Spleen (tissue), 11 donors: Measurements from ENCODE around the gene HINFP. TPM values are rescaled to one million over a fixed set of nuclear protein-coding genes. Genes with fewer than 3 reads are reported as not detected.

ENCODE experiments used
- DNase-seq: peaks from one replicate; pipeline ENCODE4 v3.0.0-alpha.2; 2020
- H3K27ac ChIP-seq, 8 donors: fragments of 200-600 bp; sonication (generic) in 7 of 8; 1 replicate in 4 of 8; 2 replicates in 4 of 8; pipeline versions ENCODE4 v1.5.0 to v1.8.0; 2016 to 2021; ENCODE audit warnings: inconsistent platforms in 4 of 8, mild to moderate bottlenecking in 4 of 8, moderate library complexity in 1 of 8
- H3K27me3 ChIP-seq, 7 donors: fragments of 200-600 bp; sonication (generic) in 6 of 7; replicated peaks in 1 of 7; 1 replicate in 4 of 7; 2 replicates in 3 of 7; pipeline versions ENCODE4 v1.5.0 to v1.8.0; 2016 to 2021; ENCODE audit warnings: inconsistent platforms in 3 of 7, mild to moderate bottlenecking in 1 of 7
- H3K36me3 ChIP-seq, 6 donors: fragments of 200-600 bp; sonication (generic) in 5 of 6; 1 replicate in 4 of 6; 2 replicates in 2 of 6; pipeline versions ENCODE4 v1.5.0 to v1.8.0; 2016 to 2021; ENCODE audit warnings: inconsistent platforms in 2 of 6
- H3K4me1 ChIP-seq, 6 donors: fragments of 200-600 bp; sonication (generic) in 5 of 6; 1 replicate in 3 of 6; 2 replicates in 3 of 6; pipeline versions ENCODE4 v1.5.0 to v1.8.0; 2016 to 2021; ENCODE audit warnings: inconsistent platforms in 3 of 6
- H3K4me3 ChIP-seq, 8 donors: fragments of 200-600 bp; sonication (generic) in 7 of 8; 1 replicate in 4 of 8; 2 replicates in 4 of 8; pipeline versions ENCODE4 v1.5.0 to v1.8.0; 2016 to 2021; ENCODE audit warnings: inconsistent platforms in 4 of 8, mild to moderate bottlenecking in 4 of 8, moderate library complexity in 2 of 8
- H3K9me3 ChIP-seq, 8 donors: fragments of 200-600 bp; sonication (generic) in 7 of 8; 1 replicate in 4 of 8; 2 replicates in 4 of 8; pipeline versions ENCODE4 v1.5.0 to v1.8.0; 2016 to 2021; ENCODE audit warnings: inconsistent platforms in 4 of 8
- CTCF ChIP-seq, 11 experiments: fragments of 200-600 bp in 7 of 11; fragments of 450-650 bp in 4 of 11; sonication (generic) in 4 of 11; IDR thresholded peaks in 8 of 11; conservative IDR thresholded peaks in 3 of 11; 1 replicate in 7 of 11; 2 replicates in 4 of 11; pipeline versions ENCODE4 v1.4.0 to v1.8.0; 2016 to 2021; ENCODE audit warnings: antibody characterized with exemption in 11 of 11, inconsistent platforms in 4 of 11, mild to moderate bottlenecking in 1 of 11
- POLR2A ChIP-seq, 3 donors: fragments of 450-650 bp; IDR thresholded peaks; one replicate each; pipeline ENCODE4 v1.5.1; 2017; ENCODE audit warnings: antibody characterized with exemption in 3 of 3, mild to moderate bottlenecking in 1 of 3
- POLR2AphosphoS5 ChIP-seq, 3 donors: sonication (generic); formaldehyde crosslinking; IDR thresholded peaks; one replicate each; pipeline ENCODE4 v1.5.1; 2017; ENCODE audit warnings: antibody characterized with exemption in 3 of 3
- WGBS, 5 donors: extraction: QIAGEN DNeasy Blood & Tissue Kit in 3 of 5; methylation state at CpG; one replicate each; pipeline versions ENCODE4 v1.1.5 to v1.1.7; 2013 to 2018; 5-methylcytosine and 5-hydroxymethylcytosine counted together
- intact Hi-C: fragments of 100-400 bp; cut with DNase I; formaldehyde crosslinking; loops from one replicate; pipeline ENCODE4 v1.15.0; 2023; ENCODE audit warnings: low total_unique reads
- polyA plus RNA-seq, 3 donors: library from polyadenylated mRNA; stranded (reverse); fragments of 200-250 nt; gene quantifications; one replicate each; pipeline ENCODE4 v1.2.1, GENCODE V29; 2013
- total RNA-seq, 7 donors: library from RNA; depleted of rRNA in 3 of 7; stranded (reverse); fragments of >200 nt in 3 of 7; fragmentation: NEBNext Ultra II Directional in 4 of 7; extraction: Animal tissue kit (Norgen Biotek cat#: 25700) in 4 of 7; gene quantifications; one replicate each; pipeline versions ENCODE4 v1.1.0 to v1.2.1, GENCODE V29; 2016 to 2021
- donor health status: healthy with polysubstance abuse.
- donor health status: DM: no; HTN: no; CAD: no; lungs with moderate emphysema.
- donor health status: DM: no; HTN: no; CAD: no.
- donor health status: Bipolar disorder and iron deficiency.
- donor health status: healthy.
- donor health status: DM: no; HTN: no; CAD: no.
- donor health status: DM: yes; HTN: yes; CAD: no.

HINFP gene
- total and polyA plus RNA-seq, 10 donors, result 12.8 to 40.7 (median 33.0) TPM

GRCh38 chr11:119081682-119082260, 39.6 kb upstream of the HINFP start:
- WGBS, 5 donors, result 69 to 79% (median 72%) methylated on average over 7 of the region's 7 CpGs
- peaks cover 6 to 64% (median 59%) of the 10 kb centered on the region in 6 donors for H3K36me3 ChIP-seq
- intact Hi-C loops, result no loop called here

GRCh38 chr11:119084663-119085436, 36.5 kb upstream of the HINFP start, which contains the start of gene HMBS:
Gene HMBS (plus strand): TSS chr11:119084881. CDS start chr11:119085034, 153 bp downstream.
- Histone ChIP-seq H3K9me3 (no peaks in the 10 kb centered on the region), H3K4me3 (peak within 1 kb of the TSS; percentile 51 to 97 (median 80)), H3K27ac (peak within 1 kb of the TSS; percentile 68 to 96 (median 88)), H3K36me3 (peaks cover 0 to 33% (median 28%) of the 10 kb centered on the region in 6 donors), H3K4me1 (peaks cover 0 to 43% (median 19%) of the 10 kb centered on the region in 6 donors), H3K27me3 (no peaks in the 10 kb centered on the region)
- DNase-seq, result peak; percentile 98
- 1% methylated on average over 37 to 45 of the region's 45 CpGs for WGBS, 5 donors
- intact Hi-C loops, result no loop called here
- TF ChIP-seq CTCF (IDR thresholded peaks at IDR 0.05 in 8 of 11, conservative IDR thresholded peaks at IDR 0.05 in 3 of 11) (peak in 1 of 11 experiments; percentile 13), POLR2A (IDR thresholded peaks at IDR 0.05) (no peak), POLR2AphosphoS5 (IDR thresholded peaks at IDR 0.05) (peak; percentile 89 to 90 (median 90))

More at GRCh38 chr11:119081682-119082260, 39.6 kb upstream of the HINFP start:
- Histone ChIP-seq H3K9me3 (no peaks in the 10 kb centered on the region), H3K27me3 (no peaks in the 10 kb centered on the region), H3K27ac (no peak overlapping the region), H3K4me3 (no peak overlapping the region), H3K4me1 (peaks cover 0 to 27% (median 16%) of the 10 kb centered on the region in 6 donors)
- no peak for TF ChIP-seq CTCF (IDR thresholded peaks at IDR 0.05 in 8 of 11, conservative IDR thresholded peaks at IDR 0.05 in 3 of 11)
- no peak for TF ChIP-seq POLR2AphosphoS5 (IDR thresholded peaks at IDR 0.05)
- TF ChIP-seq POLR2A (IDR thresholded peaks at IDR 0.05), result no peak
- DNase-seq, result no peak

GRCh38 chr11:119085437-119085847, 35.9 kb upstream of the HINFP start:
- no peak for DNase-seq
- no peak for TF ChIP-seq POLR2A (IDR thresholded peaks at IDR 0.05)
- TF ChIP-seq CTCF (IDR thresholded peaks at IDR 0.05 in 8 of 11, conservative IDR thresholded peaks at IDR 0.05 in 3 of 11), result no peak
- TF ChIP-seq POLR2AphosphoS5 (IDR thresholded peaks at IDR 0.05), result no peak
- H3K9me3 ChIP-seq, result no peaks in the 10 kb centered on the region
- peaks cover 0 to 49% (median 21%) of the 10 kb centered on the region in 6 donors for H3K4me1 ChIP-seq
- H3K27me3 ChIP-seq, result no peaks in the 10 kb centered on the region
- H3K36me3 ChIP-seq, result peaks cover 0 to 27% (median 22%) of the 10 kb centered on the region in 6 donors
- WGBS, 5 donors, result 2 to 11% (median 3%) methylated on average over 9 to 13 of the region's 13 CpGs
- peak overlapping the region; percentile 68 to 96 (median 88) for H3K27ac ChIP-seq
- intact Hi-C loops, result no loop called here
- peak overlapping the region; percentile 51 to 97 (median 80) for H3K4me3 ChIP-seq

- H3K27ac ChIP-seq, result no peak overlapping the region
- TF ChIP-seq CTCF (IDR thresholded peaks at IDR 0.05 in 8 of 11, conservative IDR thresholded peaks at IDR 0.05 in 3 of 11) (no peak), POLR2A (IDR thresholded peaks at IDR 0.05) (no peak), POLR2AphosphoS5 (IDR thresholded peaks at IDR 0.05) (no peak)
- peaks cover 0 to 15% (median 6%) of the 10 kb centered on the region in 6 donors for H3K36me3 ChIP-seq
- H3K9me3 ChIP-seq, result no peaks in the 10 kb centered on the region
- intact Hi-C loops, result no loop called here
- WGBS, 5 donors, result 83 to 93% (median 86%) methylated on average over 6 of the region's 6 CpGs
- peaks cover 0 to 66% (median 25%) of the 10 kb centered on the region in 6 donors for H3K4me1 ChIP-seq
- H3K4me3 ChIP-seq, result no peak overlapping the region
- DNase-seq, result no peak
- no peaks in the 10 kb centered on the region for H3K27me3 ChIP-seq
Measured at GRCh38 chr11:119087123-119087522, 34.3 kb upstream of the HINFP start.
